ENCODE measurements around the gene PIEZO1. TPM values are rescaled to one million over a fixed set of nuclear protein-coding genes. Genes with fewer than 3 reads are reported as not detected.

PIEZO1 gene
- total and polyA plus RNA-seq, 9 of the 15 experiments (the other 6 are each of a cell fraction or from before 2014, with no cell fraction given), result 3.6 to 432 (median 131) TPM

DNA sequence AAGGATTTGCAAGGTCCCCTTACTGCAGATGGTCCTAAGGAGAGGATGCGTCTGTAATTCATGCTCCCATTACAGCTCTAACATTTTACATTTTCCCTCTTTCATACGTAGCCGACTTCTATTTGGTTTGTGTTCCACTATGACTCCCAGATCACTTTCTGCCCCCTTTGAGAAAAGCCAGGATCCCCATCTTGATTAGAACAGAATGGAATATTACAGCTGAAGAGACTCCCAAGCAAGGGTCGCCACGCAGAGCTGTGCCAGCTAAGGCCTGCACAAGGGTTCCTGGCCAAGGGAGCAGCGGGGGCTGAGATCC, 15.2 kb upstream of the PIEZO1 start (continued):
- TF ChIP-seq RBM15 (IDR thresholded peaks at IDR 0.05; ENCODE audit: insufficient read depth, low read length) (no peak), RBM17 (IDR thresholded peaks at IDR 0.05; ENCODE audit: borderline replicate concordance, low read depth, low read length) (no peak), ZNF57 (CRISPR knock-in tag; IDR thresholded peaks at IDR 0.05) (no peak), PRPF4 (IDR thresholded peaks at IDR 0.05; ENCODE audit: insufficient read depth, low read depth, low read length, poor library complexity, severe bottlenecking) (no peak), FOXA1 (IDR thresholded peaks at IDR 0.05; ENCODE audit: borderline replicate concordance) (no peak), HLTF (IDR thresholded peaks at IDR 0.05) (no peak), CREBBP (IDR thresholded peaks at IDR 0.05; ENCODE audit: low read depth, low read length) (no peak), ZNF146 (CRISPR knock-in tag; IDR thresholded peaks at IDR 0.05; ENCODE audit: unreplicated experiment) (no peak), ESRRA (IDR thresholded peaks at IDR 0.05; ENCODE audit: borderline replicate concordance, low read depth) (no peak), KLF1 (tag; IDR thresholded peaks at IDR 0.05) (no peak), ZBED1 (IDR thresholded peaks at IDR 0.05) (no peak), SPI1 (IDR thresholded peaks at IDR 0.05; ENCODE audit: borderline replicate concordance, low read depth, low read length) (no peak)
- TF ChIP-seq, protein P1, sequence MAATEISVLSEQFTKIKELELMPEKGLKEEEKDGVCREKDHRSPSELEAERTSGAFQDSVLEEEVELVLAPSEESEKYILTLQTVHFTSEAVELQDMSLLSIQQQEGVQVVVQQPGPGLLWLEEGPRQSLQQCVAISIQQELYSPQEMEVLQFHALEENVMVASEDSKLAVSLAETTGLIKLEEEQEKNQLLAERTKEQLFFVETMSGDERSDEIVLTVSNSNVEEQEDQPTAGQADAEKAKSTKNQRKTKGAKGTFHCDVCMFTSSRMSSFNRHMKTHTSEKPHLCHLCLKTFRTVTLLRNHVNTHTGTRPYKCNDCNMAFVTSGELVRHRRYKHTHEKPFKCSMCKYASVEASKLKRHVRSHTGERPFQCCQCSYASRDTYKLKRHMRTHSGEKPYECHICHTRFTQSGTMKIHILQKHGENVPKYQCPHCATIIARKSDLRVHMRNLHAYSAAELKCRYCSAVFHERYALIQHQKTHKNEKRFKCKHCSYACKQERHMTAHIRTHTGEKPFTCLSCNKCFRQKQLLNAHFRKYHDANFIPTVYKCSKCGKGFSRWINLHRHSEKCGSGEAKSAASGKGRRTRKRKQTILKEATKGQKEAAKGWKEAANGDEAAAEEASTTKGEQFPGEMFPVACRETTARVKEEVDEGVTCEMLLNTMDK (IDR thresholded peaks at IDR 0.05; ENCODE audit: borderline replicate concordance, insufficient read depth, low read depth, low read length, poor library complexity, severe bottlenecking), result no peak
- TF ChIP-seq, protein P2, sequence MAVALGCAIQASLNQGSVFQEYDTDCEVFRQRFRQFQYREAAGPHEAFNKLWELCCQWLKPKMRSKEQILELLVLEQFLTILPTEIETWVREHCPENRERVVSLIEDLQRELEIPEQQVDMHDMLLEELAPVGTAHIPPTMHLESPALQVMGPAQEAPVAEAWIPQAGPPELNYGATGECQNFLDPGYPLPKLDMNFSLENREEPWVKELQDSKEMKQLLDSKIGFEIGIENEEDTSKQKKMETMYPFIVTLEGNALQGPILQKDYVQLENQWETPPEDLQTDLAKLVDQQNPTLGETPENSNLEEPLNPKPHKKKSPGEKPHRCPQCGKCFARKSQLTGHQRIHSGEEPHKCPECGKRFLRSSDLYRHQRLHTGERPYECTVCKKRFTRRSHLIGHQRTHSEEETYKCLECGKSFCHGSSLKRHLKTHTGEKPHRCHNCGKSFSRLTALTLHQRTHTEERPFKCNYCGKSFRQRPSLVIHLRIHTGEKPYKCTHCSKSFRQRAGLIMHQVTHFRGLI (CRISPR knock-in tag; IDR thresholded peaks at IDR 0.05), result no peak
- TF ChIP-seq, protein P3, sequence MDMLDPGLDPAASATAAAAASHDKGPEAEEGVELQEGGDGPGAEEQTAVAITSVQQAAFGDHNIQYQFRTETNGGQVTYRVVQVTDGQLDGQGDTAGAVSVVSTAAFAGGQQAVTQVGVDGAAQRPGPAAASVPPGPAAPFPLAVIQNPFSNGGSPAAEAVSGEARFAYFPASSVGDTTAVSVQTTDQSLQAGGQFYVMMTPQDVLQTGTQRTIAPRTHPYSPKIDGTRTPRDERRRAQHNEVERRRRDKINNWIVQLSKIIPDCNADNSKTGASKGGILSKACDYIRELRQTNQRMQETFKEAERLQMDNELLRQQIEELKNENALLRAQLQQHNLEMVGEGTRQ (CRISPR knock-in tag; IDR thresholded peaks at IDR 0.05), result no peak
- TF ChIP-seq, protein P4, sequence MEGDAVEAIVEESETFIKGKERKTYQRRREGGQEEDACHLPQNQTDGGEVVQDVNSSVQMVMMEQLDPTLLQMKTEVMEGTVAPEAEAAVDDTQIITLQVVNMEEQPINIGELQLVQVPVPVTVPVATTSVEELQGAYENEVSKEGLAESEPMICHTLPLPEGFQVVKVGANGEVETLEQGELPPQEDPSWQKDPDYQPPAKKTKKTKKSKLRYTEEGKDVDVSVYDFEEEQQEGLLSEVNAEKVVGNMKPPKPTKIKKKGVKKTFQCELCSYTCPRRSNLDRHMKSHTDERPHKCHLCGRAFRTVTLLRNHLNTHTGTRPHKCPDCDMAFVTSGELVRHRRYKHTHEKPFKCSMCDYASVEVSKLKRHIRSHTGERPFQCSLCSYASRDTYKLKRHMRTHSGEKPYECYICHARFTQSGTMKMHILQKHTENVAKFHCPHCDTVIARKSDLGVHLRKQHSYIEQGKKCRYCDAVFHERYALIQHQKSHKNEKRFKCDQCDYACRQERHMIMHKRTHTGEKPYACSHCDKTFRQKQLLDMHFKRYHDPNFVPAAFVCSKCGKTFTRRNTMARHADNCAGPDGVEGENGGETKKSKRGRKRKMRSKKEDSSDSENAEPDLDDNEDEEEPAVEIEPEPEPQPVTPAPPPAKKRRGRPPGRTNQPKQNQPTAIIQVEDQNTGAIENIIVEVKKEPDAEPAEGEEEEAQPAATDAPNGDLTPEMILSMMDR (IDR thresholded peaks at IDR 0.05 in 2 of 3, conservative IDR thresholded peaks at IDR 0.05 in 1 of 3; ENCODE audit: insufficient read depth in 2 of 3, low read depth in 1 of 3, low read length in 3 of 3), result no peak
- TF ChIP-seq, protein P5, sequence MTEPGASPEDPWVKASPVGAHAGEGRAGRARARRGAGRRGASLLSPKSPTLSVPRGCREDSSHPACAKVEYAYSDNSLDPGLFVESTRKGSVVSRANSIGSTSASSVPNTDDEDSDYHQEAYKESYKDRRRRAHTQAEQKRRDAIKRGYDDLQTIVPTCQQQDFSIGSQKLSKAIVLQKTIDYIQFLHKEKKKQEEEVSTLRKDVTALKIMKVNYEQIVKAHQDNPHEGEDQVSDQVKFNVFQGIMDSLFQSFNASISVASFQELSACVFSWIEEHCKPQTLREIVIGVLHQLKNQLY (CRISPR knock-in tag; conservative IDR thresholded peaks at IDR 0.05), result no peak
